Gastroesophageal sphincter (tissue), 4 donors: ENCODE data around the gene TMEM161B. TPM values are rescaled to one million over a fixed set of nuclear protein-coding genes. Genes with fewer than 3 reads are reported as not detected.

Experiments used
- ATAC-seq: fragments of 150-250 bp; one replicate; pipeline ENCODE4 v1.9.1; 2016; ENCODE audit warnings: mild to moderate bottlenecking, moderate library complexity
- H3K27ac ChIP-seq, 4 donors: fragments of 200-600 bp; sonication (generic) in 3 of 4; 1 replicate in 3 of 4; 2 replicates in 1 of 4; pipeline ENCODE4 v1.5.1; 2016 to 2019
- H3K27me3 ChIP-seq: fragments of 200-600 bp; sonication (generic); one replicate; pipeline ENCODE4 v1.5.1; 2019
- H3K36me3 ChIP-seq, 2 donors: fragments of 200-600 bp; sonication (generic); one replicate each; pipeline ENCODE4 v1.5.1; 2019; ENCODE audit warnings: control low read depth in 1 of 2
- H3K4me1 ChIP-seq, 3 donors: fragments of 200-600 bp; sonication (generic); 1 replicate in 2 of 3; 2 replicates in 1 of 3; pipeline ENCODE4 v1.5.1; 2016 to 2019; ENCODE audit warnings: control low read depth in 2 of 3
- H3K4me3 ChIP-seq, 2 donors: fragments of 200-600 bp; sonication (generic); one replicate each; pipeline ENCODE4 v1.5.1; 2019; ENCODE audit warnings: mild to moderate bottlenecking in 1 of 2, moderate library complexity in 1 of 2
- H3K9me3 ChIP-seq, 3 donors: fragments of 200-600 bp; sonication (generic); one replicate each; pipeline ENCODE4 v1.5.1; 2017 to 2019; ENCODE audit warnings: control low read depth in 2 of 3
- CTCF ChIP-seq, 4 experiments: fragments of 200-600 bp in 2 of 4; fragments of 450-650 bp in 2 of 4; sonication (generic) in 1 of 4; IDR thresholded peaks; one replicate each; pipeline ENCODE4 v1.5.1; 2017 to 2019; ENCODE audit warnings: antibody characterized with exemption in 4 of 4, mild to moderate bottlenecking in 2 of 4, moderate library complexity in 2 of 4
- EP300 ChIP-seq: sonication (generic); formaldehyde crosslinking; IDR thresholded peaks from one replicate; pipeline ENCODE4 v1.6.1; 2017; ENCODE audit warnings: antibody characterized with exemption, mild to moderate bottlenecking
- POLR2A ChIP-seq, 2 donors: fragments of 450-650 bp; IDR thresholded peaks; one replicate each; pipeline ENCODE4 v1.6.1; 2017; ENCODE audit warnings: antibody characterized with exemption in 2 of 2, mild to moderate bottlenecking in 2 of 2, moderate library complexity in 1 of 2
- POLR2AphosphoS5 ChIP-seq: sonication (generic); formaldehyde crosslinking; IDR thresholded peaks from one replicate; pipeline ENCODE4 v1.6.1; 2017; ENCODE audit warnings: antibody characterized with exemption
- WGBS, 2 donors: methylation state at CpG; one replicate each; pipeline ENCODE4 v1.1.5; 2018; ENCODE audit warnings: low coverage in 1 of 2; 5-methylcytosine and 5-hydroxymethylcytosine counted together
- total RNA-seq, 4 donors: library from RNA; depleted of rRNA; stranded (reverse); fragments of >200 nt; gene quantifications; one replicate each; pipeline ENCODE4 v1.1.0, GENCODE V29; 2016

TMEM161B gene
- total RNA-seq, 4 donors from 2014 or later: 7.3 to 24.7 (median 14.9) TPM

GRCh38 chr5:88288528-88289197 lies 20.0 kb upstream of the TMEM161B start:
- Histone ChIP-seq H3K36me3 (peaks cover 0 to 42% of the 10 kb centered on the region in 2 donors), H3K4me3 (no peak overlapping the region), H3K9me3 (no peaks in the 10 kb centered on the region), H3K4me1 (no peaks in the 10 kb centered on the region), H3K27me3 (no peaks in the 10 kb centered on the region), H3K27ac (no peak overlapping the region)
- no peak for TF ChIP-seq CTCF (IDR thresholded peaks at IDR 0.05)
- TF ChIP-seq POLR2A (IDR thresholded peaks at IDR 0.05): no peak
- no peak for TF ChIP-seq EP300
- TF ChIP-seq POLR2AphosphoS5: no peak
- 60 to 79% methylated on average over 1 to 5 of the region's 5 CpGs for WGBS, 2 donors
- ATAC-seq: no peak

DNA sequence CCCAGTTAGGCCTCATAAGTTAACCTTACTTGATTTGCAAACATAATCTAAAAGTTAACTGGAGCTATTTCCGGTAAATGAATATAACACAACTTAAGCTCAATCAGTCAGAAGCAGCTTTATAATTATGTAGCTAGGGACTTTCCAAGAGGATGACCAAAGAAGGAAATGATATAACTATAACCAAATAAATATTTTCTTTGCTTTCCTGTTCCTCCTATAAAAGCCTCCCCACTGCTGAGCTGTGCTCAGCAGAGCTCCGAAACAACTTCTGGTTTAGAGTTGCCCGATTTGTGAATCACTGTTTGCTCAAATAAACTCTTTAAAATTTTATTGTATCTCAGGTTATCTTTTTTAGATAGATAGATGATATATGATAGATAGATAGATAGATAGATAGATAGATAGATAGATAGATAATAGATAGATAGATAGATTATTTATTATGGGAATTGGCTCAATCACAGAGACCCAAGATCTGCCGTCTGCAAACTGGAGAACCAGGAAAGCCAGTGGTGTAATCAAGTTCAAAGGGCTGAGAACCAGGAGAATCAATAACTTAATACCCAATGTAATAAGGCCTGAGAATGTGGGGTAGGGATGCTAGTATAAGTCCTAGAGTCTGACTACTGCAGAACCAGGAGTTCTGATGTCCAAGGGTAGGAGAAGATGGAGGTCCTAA lies 19.3 kb upstream of the TMEM161B start:
- WGBS, 2 donors: 86 to 89% methylated on average over 4 of the region's 4 CpGs
- H3K27ac ChIP-seq: no peak overlapping the region
- ATAC-seq: no peak
- no peaks in the 10 kb centered on the region for H3K27me3 ChIP-seq
- no peaks in the 10 kb centered on the region for H3K9me3 ChIP-seq
- no peaks in the 10 kb centered on the region for H3K4me1 ChIP-seq
- no peak overlapping the region for H3K4me3 ChIP-seq
- TF ChIP-seq CTCF (IDR thresholded peaks at IDR 0.05): no peak
- no peak for TF ChIP-seq POLR2AphosphoS5
- no peak for TF ChIP-seq EP300
- TF ChIP-seq POLR2A (IDR thresholded peaks at IDR 0.05): no peak
- peaks cover 0 to 41% of the 10 kb centered on the region in 2 donors for H3K36me3 ChIP-seq

GRCh38 chr5:88287302-88287701 lies 18.7 kb upstream of the TMEM161B start:
- Histone ChIP-seq H3K36me3 (peaks cover 0 to 48% of the 10 kb centered on the region in 2 donors), H3K4me3 (no peak overlapping the region), H3K27me3 (no peaks in the 10 kb centered on the region), H3K27ac (no peak overlapping the region), H3K9me3 (no peaks in the 10 kb centered on the region), H3K4me1 (no peaks in the 10 kb centered on the region)
- no peak for ATAC-seq
- 64 to 68% methylated on average over 3 of the region's 3 CpGs for WGBS, 2 donors
- TF ChIP-seq POLR2AphosphoS5: no peak
- TF ChIP-seq EP300: no peak
- TF ChIP-seq POLR2A (IDR thresholded peaks at IDR 0.05): no peak
- no peak for TF ChIP-seq CTCF (IDR thresholded peaks at IDR 0.05)

DNA sequence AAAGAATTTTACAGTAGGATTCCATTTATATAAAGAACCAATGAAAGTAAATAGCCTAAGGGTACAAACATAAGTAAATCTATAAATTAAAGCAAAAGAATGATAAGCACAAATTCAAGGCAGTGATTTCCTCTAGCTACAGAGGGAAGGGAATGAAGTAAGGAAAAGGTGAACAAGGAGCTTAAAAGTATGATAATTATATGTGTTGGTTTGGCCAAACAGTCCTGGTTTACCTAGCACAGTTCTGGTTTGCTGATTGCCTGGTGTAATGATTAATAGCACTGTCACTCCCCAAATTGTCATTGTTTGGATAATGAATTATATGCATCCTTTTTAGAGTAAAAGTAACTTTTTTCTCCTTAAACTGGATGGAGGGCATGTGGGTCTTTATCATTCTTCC lies 15.0 kb upstream of the TMEM161B start:
- H3K4me1 ChIP-seq: no peaks in the 10 kb centered on the region
- peaks cover 0 to 30% of the 10 kb centered on the region in 2 donors for H3K36me3 ChIP-seq
- no peak overlapping the region for H3K4me3 ChIP-seq
- H3K27ac ChIP-seq: no peak overlapping the region
- H3K9me3 ChIP-seq: no peaks in the 10 kb centered on the region
- H3K27me3 ChIP-seq: no peaks in the 10 kb centered on the region
- no peak for ATAC-seq
- TF ChIP-seq POLR2A (IDR thresholded peaks at IDR 0.05): no peak
- no peak for TF ChIP-seq EP300
- no peak for TF ChIP-seq CTCF (IDR thresholded peaks at IDR 0.05)
- TF ChIP-seq POLR2AphosphoS5: no peak

- WGBS, 2 donors: 71 to 93% methylated on average over 1 to 2 of the region's 3 CpGs
- no peak for ATAC-seq
Observed at GRCh38 chr5:88281322-88281721, 12.7 kb upstream of the TMEM161B start.

More at GRCh38 chr5:88281322-88281721, 12.7 kb upstream of the TMEM161B start:
- Histone ChIP-seq H3K9me3 (no peaks in the 10 kb centered on the region), H3K27ac (no peak overlapping the region), H3K27me3 (no peaks in the 10 kb centered on the region), H3K36me3 (peaks cover 0 to 28% of the 10 kb centered on the region in 2 donors), H3K4me1 (no peaks in the 10 kb centered on the region), H3K4me3 (no peak overlapping the region)
- TF ChIP-seq EP300: no peak
- no peak for TF ChIP-seq POLR2A (IDR thresholded peaks at IDR 0.05)
- no peak for TF ChIP-seq CTCF (IDR thresholded peaks at IDR 0.05)
- no peak for TF ChIP-seq POLR2AphosphoS5
